Upper lobe of right lung (tissue), 1 donor: ENCODE measurements around the gene JMJD8. TPM values are rescaled to one million over a fixed set of nuclear protein-coding genes. Genes with fewer than 3 reads are reported as not detected.
A peak's percentile ranks its signal among the peaks of the same experiment; 100 is the strongest.

Experiments
- ATAC-seq: fragments of 200-7000 bp; cut with Tn5 transposase; one replicate; pipeline ENCODE4 v1.9.1; 2020; ENCODE audit warnings: mild to moderate bottlenecking, moderate library complexity
- DNase-seq: peaks from one replicate; pipeline ENCODE4 v3.0.0-alpha.2; 2020
- H3K27ac ChIP-seq: fragments of 200-600 bp; one replicate; pipeline ENCODE4 v1.8.0; 2022
- H3K27me3 ChIP-seq: fragments of 200-600 bp; one replicate; pipeline ENCODE4 v1.8.0; 2022; ENCODE audit warnings: mild to moderate bottlenecking
- H3K36me3 ChIP-seq: fragments of 200-600 bp; one replicate; pipeline ENCODE4 v1.8.0; 2022
- H3K4me1 ChIP-seq: fragments of 200-600 bp; one replicate; pipeline ENCODE4 v1.8.0; 2022
- H3K4me3 ChIP-seq: fragments of 200-600 bp; one replicate; pipeline ENCODE4 v1.8.0; 2022; ENCODE audit warnings: mild to moderate bottlenecking
- H3K9me3 ChIP-seq: fragments of 200-600 bp; one replicate; pipeline ENCODE4 v1.8.0; 2022
- intact Hi-C: fragments of 100-400 bp; cut with DNase I; formaldehyde crosslinking; loops from one replicate; pipeline ENCODE4 v1.11.0; 2022
- total RNA-seq: library from RNA; stranded (reverse); fragmentation: NEBNext Ultra II Directional; extraction: Animal tissue kit (Norgen Biotek cat#: 25700); gene quantifications from one replicate; pipeline ENCODE4 v1.2.1, GENCODE V29; 2021
- TF ChIP-seq, protein P1 (sequence below): fragments of 200-600 bp; IDR thresholded peaks from one replicate; pipeline ENCODE4 v1.8.0; 2022; ENCODE audit warnings: antibody characterized with exemption
- donor health status: DM: no; HTN: yes; CAD: no; lungs with severe emphysema.

Gene JMJD8
- total RNA-seq, 1 donor from 2014 or later = 51.3 TPM

GRCh38 chr16:723695-724094, 39.6 kb upstream of the JMJD8 start:
- no peak for ATAC-seq
- Histone ChIP-seq H3K27me3 (peaks cover 16% of the 10 kb centered on the region), H3K4me3 (no peak overlapping the region), H3K9me3 (no peaks in the 10 kb centered on the region), H3K27ac (no peak overlapping the region), H3K4me1 (peaks cover 35% of the 10 kb centered on the region), H3K36me3 (no peaks in the 10 kb centered on the region)
- TF ChIP-seq, protein P1, sequence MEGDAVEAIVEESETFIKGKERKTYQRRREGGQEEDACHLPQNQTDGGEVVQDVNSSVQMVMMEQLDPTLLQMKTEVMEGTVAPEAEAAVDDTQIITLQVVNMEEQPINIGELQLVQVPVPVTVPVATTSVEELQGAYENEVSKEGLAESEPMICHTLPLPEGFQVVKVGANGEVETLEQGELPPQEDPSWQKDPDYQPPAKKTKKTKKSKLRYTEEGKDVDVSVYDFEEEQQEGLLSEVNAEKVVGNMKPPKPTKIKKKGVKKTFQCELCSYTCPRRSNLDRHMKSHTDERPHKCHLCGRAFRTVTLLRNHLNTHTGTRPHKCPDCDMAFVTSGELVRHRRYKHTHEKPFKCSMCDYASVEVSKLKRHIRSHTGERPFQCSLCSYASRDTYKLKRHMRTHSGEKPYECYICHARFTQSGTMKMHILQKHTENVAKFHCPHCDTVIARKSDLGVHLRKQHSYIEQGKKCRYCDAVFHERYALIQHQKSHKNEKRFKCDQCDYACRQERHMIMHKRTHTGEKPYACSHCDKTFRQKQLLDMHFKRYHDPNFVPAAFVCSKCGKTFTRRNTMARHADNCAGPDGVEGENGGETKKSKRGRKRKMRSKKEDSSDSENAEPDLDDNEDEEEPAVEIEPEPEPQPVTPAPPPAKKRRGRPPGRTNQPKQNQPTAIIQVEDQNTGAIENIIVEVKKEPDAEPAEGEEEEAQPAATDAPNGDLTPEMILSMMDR = no peak
- intact Hi-C loops = no loop called here
- no peak for DNase-seq

GRCh38 chr16:722835-723633, 38.9 kb upstream of the JMJD8 start:
- peaks cover 15% of the 10 kb centered on the region for H3K27me3 ChIP-seq
- H3K36me3 ChIP-seq = no peaks in the 10 kb centered on the region
- H3K4me1 ChIP-seq = peaks cover 28% of the 10 kb centered on the region
- H3K9me3 ChIP-seq = no peaks in the 10 kb centered on the region
- H3K4me3 ChIP-seq = no peak overlapping the region
- intact Hi-C loops = no loop called here
- ATAC-seq (no peak), DNase-seq (no peak)
- TF ChIP-seq, protein P1 = no peak
- H3K27ac ChIP-seq = no peak overlapping the region

DNA sequence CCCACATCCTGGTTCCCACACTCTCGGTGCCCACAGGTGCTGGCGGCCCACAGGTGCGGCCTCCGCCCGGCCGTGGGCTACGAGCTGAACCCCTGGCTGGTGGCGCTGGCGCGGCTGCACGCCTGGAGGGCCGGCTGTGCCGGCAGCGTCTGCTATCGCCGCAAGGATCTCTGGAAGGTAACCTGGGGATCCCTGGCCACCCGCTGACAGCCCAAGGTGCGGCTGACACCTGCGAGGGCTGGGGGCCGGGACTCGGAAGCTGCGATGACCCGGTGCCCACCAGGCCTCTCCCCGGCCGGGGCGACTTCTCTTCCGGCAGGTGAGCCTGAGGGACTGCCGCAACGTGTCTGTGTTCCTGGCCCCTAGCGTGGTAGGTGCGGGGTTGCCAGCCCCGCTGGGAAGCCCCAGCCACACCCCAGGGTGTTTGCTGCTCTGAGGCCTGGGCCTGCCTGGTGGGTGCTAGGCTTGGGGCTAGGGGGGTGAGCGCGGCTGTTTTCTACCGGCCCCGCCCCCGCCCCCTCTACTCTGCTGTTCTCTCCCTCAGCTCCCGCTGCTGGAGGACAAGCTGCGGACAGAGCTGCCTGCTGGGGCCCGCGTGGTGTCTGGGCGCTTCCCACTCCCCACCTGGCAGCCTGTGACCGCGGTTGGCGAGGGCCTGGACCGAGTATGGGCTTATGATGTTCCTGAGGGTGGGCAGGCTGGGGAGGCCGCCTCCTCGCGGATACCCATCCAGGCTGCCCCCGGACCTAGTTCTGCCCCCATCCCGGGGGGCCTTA, 37.8 kb upstream of the JMJD8 start:
- TF ChIP-seq, protein P1 = no peak
- intact Hi-C loops = no loop called here
- peak overlapping the region; percentile 85 for H3K4me3 ChIP-seq
- peaks cover 5% of the 10 kb centered on the region for H3K27me3 ChIP-seq
- H3K4me1 ChIP-seq = peaks cover 18% of the 10 kb centered on the region
- ATAC-seq (no peak), DNase-seq (no peak)
- H3K9me3 ChIP-seq = no peaks in the 10 kb centered on the region
- peak overlapping the region; percentile 84 for H3K27ac ChIP-seq
- H3K36me3 ChIP-seq = no peaks in the 10 kb centered on the region

DNA sequence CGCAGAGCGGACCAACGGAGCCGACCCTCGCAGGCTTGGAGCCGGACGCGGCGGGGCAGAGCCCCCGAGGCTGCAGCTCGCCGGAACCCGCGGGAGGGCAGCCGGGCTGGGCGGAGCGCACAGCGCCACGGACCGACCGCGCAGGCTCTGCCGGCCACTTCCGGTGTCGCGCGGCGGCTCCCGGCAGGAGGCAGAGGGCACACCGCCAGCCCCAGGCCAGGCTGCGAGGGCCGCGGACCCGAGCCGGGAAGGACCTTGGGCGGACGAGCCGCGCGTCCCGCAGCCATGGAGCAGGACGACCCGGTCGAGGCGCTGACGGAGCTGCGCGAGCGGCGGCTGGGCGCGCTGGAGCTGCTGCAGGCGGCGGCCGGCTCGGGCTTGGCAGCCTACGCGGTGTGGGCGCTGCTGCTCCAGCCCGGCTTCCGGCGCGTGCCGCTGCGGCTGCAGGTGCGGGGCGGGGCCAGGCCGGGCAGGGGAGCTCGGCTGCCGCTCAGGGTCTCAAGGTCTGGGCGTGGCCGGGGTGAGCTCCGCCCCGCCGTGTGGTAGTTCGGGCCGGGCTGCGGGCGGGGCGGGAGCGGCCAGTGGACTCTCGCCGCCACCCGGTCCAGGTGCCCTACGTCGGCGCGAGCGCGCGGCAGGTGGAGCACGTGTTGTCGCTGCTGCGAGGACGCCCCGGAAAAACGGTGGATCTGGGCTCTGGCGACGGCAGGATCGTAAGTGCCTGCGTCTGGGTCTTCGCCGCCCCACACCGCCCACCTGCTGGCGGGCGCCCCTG, 37.0 kb upstream of the JMJD8 start, which contains the start of gene ANTKMT:
TSS of gene ANTKMT (plus strand) at position 157 of the 775 bp plus-strand sequence. CDS start at position 286, 129 bp downstream.
- peak within 1 kb of the TSS; percentile 84 for H3K27ac ChIP-seq
- no peaks in the 10 kb centered on the region for H3K9me3 ChIP-seq
- peaks cover under 1% of the 10 kb centered on the region for H3K27me3 ChIP-seq
- TF ChIP-seq, protein P1 = no peak
- intact Hi-C loops = no loop called here
- peak; percentile 91 for ATAC-seq
- DNase-seq = peak; percentile 93
- H3K36me3 ChIP-seq = no peaks in the 10 kb centered on the region
- peak within 1 kb of the TSS; percentile 85 for H3K4me3 ChIP-seq
- peaks cover 20% of the 10 kb centered on the region for H3K4me1 ChIP-seq

GRCh38 chr16:720447-720989, 36.4 kb upstream of the JMJD8 start:
- Histone ChIP-seq H3K36me3 (no peaks in the 10 kb centered on the region), H3K9me3 (no peaks in the 10 kb centered on the region), H3K4me3 (peak overlapping the region; percentile 85), H3K27ac (peak overlapping the region; percentile 84), H3K4me1 (peaks cover 24% of the 10 kb centered on the region), H3K27me3 (no peaks in the 10 kb centered on the region)
- TF ChIP-seq, protein P1 = peak; percentile 20
- intact Hi-C loops = no loop called here
- peak; percentile 1 for ATAC-seq
- DNase-seq = no peak
